ENCODE results near the gene SIDT1. TPM values are rescaled to one million over a fixed set of nuclear protein-coding genes. Genes with fewer than 3 reads are reported as not detected.

SIDT1 gene
- total RNA-seq, 2 experiments from 2014 or later, result 48.3 to 50.6 TPM

- no peak overlapping the region for H3K4me3 Mint-ChIP-seq
- DNase-seq (no peak), ATAC-seq (ENCODE audit: low read depth) (no peak)
- H3K27me3 Mint-ChIP-seq, result no peaks in the 10 kb centered on the region
- no peaks in the 10 kb centered on the region for H3K9me3 Mint-ChIP-seq
- POLR2A ChIA-PET, result no interaction called here
- peaks cover 18% of the 10 kb centered on the region for H3K4me1 Mint-ChIP-seq
- peaks cover 32% of the 10 kb centered on the region for H3K36me3 Mint-ChIP-seq
- peak overlapping the region; percentile 41 for H3K27ac Mint-ChIP-seq
These were observed 132.3 kb downstream of the SIDT1 start for GRCh38 chr3:113664523-113665094.

- ATAC-seq (ENCODE audit: low read depth), result no peak
- no peak overlapping the region for H3K27ac Mint-ChIP-seq
- H3K36me3 Mint-ChIP-seq, result peaks cover 24% of the 10 kb centered on the region
- no peak overlapping the region for H3K4me3 Mint-ChIP-seq
- peaks cover 18% of the 10 kb centered on the region for H3K4me1 Mint-ChIP-seq
- POLR2A ChIA-PET, result no interaction called here
- H3K27me3 Mint-ChIP-seq, result no peaks in the 10 kb centered on the region
- no peaks in the 10 kb centered on the region for H3K9me3 Mint-ChIP-seq
- no peak for DNase-seq
These were observed 135.7 kb downstream of the SIDT1 start for GRCh38 chr3:113668015-113668414.

GRCh38 chr3:113673593-113673992, 141.2 kb downstream of the SIDT1 start:
- H3K27me3 Mint-ChIP-seq, result no peaks in the 10 kb centered on the region
- H3K4me3 Mint-ChIP-seq, result no peak overlapping the region
- H3K4me1 Mint-ChIP-seq, result no peaks in the 10 kb centered on the region
- ATAC-seq (ENCODE audit: low read depth) (no peak), DNase-seq (no peak)
- no peak overlapping the region for H3K27ac Mint-ChIP-seq
- H3K36me3 Mint-ChIP-seq, result peaks cover 30% of the 10 kb centered on the region
- POLR2A ChIA-PET, result no interaction called here
- H3K9me3 Mint-ChIP-seq, result peaks cover 3% of the 10 kb centered on the region

GRCh38 chr3:113676261-113676660, 143.9 kb downstream of the SIDT1 start:
- POLR2A ChIA-PET, result no interaction called here
- ATAC-seq (ENCODE audit: low read depth), result no peak
- DNase-seq, result no peak

GRCh38 chr3:113677737-113678136, 145.4 kb downstream of the SIDT1 start:
- H3K4me1 Mint-ChIP-seq, result no peaks in the 10 kb centered on the region
- POLR2A ChIA-PET, result no interaction called here
- no peak overlapping the region for H3K27ac Mint-ChIP-seq

More at GRCh38 chr3:113676261-113676660, 143.9 kb downstream of the SIDT1 start:
- Mint-ChIP-seq H3K27ac (no peak overlapping the region), H3K9me3 (peaks cover 4% of the 10 kb centered on the region), H3K4me3 (no peak overlapping the region), H3K4me1 (no peaks in the 10 kb centered on the region), H3K27me3 (no peaks in the 10 kb centered on the region), H3K36me3 (peaks cover 28% of the 10 kb centered on the region)

GRCh38 chr3:113678773-113679172, 146.4 kb downstream of the SIDT1 start:
- Mint-ChIP-seq H3K9me3 (peaks cover 4% of the 10 kb centered on the region), H3K27ac (no peak overlapping the region), H3K4me1 (no peaks in the 10 kb centered on the region), H3K4me3 (no peak overlapping the region), H3K27me3 (no peaks in the 10 kb centered on the region), H3K36me3 (peaks cover 36% of the 10 kb centered on the region)
- DNase-seq (no peak), ATAC-seq (ENCODE audit: low read depth) (no peak)
- POLR2A ChIA-PET, result no interaction called here

More at GRCh38 chr3:113677737-113678136, 145.4 kb downstream of the SIDT1 start:
- no peak for DNase-seq
- no peaks in the 10 kb centered on the region for H3K27me3 Mint-ChIP-seq
- peaks cover 29% of the 10 kb centered on the region for H3K36me3 Mint-ChIP-seq
- peaks cover 4% of the 10 kb centered on the region for H3K9me3 Mint-ChIP-seq
- no peak for ATAC-seq (ENCODE audit: low read depth)
- no peak overlapping the region for H3K4me3 Mint-ChIP-seq

Small RNAs within 50 kb of the gene (microRNA-seq; reads per million reads assigned to microRNA genes)
- gene MIR4446, result 15.4 reads per million, percentile 24 among the genes with 10 or more reads in this experiment

Other genes with a start within 250 kb of the SIDT1 start
- 10 to 100 TPM in 1 of 2 experiments, 1 to 10 TPM in 1; 9.3 to 10.7 TPM for gene CFAP44, start 91.1 kb upstream of the SIDT1 start, total RNA-seq
- 10 to 100 TPM; 22.5 to 25.2 TPM for gene SPICE1, start 17.4 kb upstream of the SIDT1 start, total RNA-seq
- gene USF3, start 164.1 kb downstream of the SIDT1 start, total RNA-seq, result 10 to 100 TPM; 20.6 to 20.9 TPM
- gene NAA50, start 213.7 kb downstream of the SIDT1 start, total RNA-seq, result 10 to 100 TPM; 90.9 to 91.0 TPM
- gene ATP6V1A, start 214.5 kb downstream of the SIDT1 start, total RNA-seq, result 10 to 100 TPM; 32.9 to 36.5 TPM